Fibroblast of the aortic adventitia (primary cell): ENCODE results near the gene LRFN2. TPM values are rescaled to one million over a fixed set of nuclear protein-coding genes. Genes with fewer than 3 reads are reported as not detected.

Experiments used
- DNase-seq: peaks from one replicate; pipeline ENCODE4 v3.0.0-alpha.2; 2010; ENCODE audit warnings: low read depth
- H3K4me3 ChIP-seq: 2 replicates; pipeline ENCODE4 v1.5.1; 2011; ENCODE audit warnings: low read depth, mild to moderate bottlenecking, control low read depth, low read length, moderate library complexity
- CTCF ChIP-seq: IDR thresholded peaks from 2 replicates; pipeline ENCODE4 v1.5.1; 2011; ENCODE audit warnings: mild to moderate bottlenecking, low read length, control low read depth, inconsistent platforms; ENCODE audit not compliant: insufficient read depth
- total RNA-seq: library from RNA; depleted of rRNA; stranded (reverse); fragments of >200 nt; gene quantifications from 2 replicates; pipeline ENCODE4 v1.2.3, GENCODE V29; 2012; ENCODE audit warnings: low replicate concordance

The LRFN2 gene
- total RNA-seq, 1 donor, result not detected

DNA sequence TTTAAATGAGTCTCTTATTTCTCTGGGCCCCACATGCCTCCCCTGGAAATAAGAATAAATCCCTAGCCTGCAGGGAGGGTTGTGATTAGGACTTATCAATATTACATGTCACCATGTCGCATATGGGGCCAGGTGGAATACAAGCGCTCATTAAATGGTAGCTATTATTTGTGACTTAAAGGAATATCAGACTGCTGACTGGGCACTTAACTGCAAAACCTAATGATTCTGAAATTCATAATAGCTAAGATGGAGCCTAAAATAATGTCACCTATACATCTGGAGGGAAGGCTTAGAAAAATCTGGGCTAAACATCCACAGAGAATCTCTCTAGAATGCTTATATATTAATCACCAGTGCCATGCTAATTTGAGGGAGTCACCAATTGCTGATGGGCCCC lies 106.5 kb downstream of the LRFN2 start:
- no peak for TF ChIP-seq CTCF
- no peak for DNase-seq
- H3K4me3 ChIP-seq, result no peak overlapping the region

DNA sequence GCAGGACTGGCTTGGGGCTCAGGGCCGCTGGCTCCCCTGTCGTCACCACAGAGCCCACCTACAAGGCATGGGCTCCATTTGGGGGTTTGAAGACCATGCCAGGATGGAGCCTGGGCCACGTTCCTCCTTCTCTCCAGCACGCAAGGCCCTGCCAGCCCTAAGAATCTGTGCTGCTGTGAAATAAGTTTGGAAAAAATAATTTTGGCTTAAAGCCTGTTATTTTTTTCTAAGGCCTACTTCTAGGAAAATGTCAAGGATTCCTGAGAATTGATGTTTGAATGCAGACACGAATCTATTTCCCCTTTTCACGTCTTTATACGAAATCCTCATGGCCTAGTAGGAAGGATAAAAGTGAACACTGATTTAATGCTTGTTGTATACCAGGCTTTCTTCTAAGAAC lies 107.5 kb downstream of the LRFN2 start:
- no peak overlapping the region for H3K4me3 ChIP-seq
- TF ChIP-seq CTCF, result no peak
- no peak for DNase-seq

DNA sequence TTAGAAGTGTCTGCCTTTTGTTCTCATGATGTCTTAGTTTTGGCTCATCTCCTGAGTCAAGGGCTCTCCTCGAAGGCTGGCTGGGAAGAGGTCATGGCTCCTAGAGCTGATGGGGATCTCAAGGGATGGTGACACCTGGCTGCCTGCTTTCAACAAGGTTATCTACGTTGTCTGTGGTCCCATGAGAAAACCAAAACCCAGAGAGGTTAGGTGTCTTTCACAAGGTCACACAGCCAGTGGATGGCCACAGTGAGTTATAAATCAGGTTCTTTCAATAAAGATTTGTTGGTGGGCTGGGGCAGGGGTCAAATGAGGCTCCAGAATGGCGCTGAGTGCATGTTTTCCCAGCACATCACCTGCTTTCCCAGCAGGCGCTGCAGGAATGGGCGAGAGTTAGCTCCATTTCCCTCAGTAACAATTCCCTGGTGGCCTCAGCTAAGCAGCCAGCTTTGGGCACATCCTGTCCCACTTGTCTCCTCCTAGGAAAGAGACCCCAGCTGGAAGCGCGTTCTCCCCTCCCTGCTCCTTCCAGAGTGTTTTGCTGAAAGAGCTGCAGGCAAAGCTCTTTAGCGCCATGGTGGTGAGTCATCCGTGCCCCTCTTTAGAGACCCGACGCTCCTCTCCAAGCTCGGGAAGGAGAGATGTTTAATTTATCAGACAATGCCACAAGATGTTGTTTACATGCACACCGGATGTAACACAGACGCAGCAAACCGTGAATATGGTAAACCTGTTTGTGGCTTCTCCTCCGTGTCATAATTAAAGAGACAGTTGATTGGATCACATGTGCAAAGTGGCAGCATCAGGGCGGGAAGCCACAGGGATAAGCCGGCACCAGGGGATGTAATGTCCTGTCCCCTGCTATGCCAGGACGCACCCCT lies 109.7 kb downstream of the LRFN2 start:
- no peak for DNase-seq
- no peak overlapping the region for H3K4me3 ChIP-seq
- TF ChIP-seq CTCF, result no peak

- no peak overlapping the region for H3K4me3 ChIP-seq
- no peak for TF ChIP-seq CTCF
- DNase-seq, result no peak
Observed at GRCh38 chr6:40476673-40477072, 110.5 kb downstream of the LRFN2 start.

GRCh38 chr6:40474937-40475336 lies 112.2 kb downstream of the LRFN2 start:
- no peak for DNase-seq
- TF ChIP-seq CTCF, result no peak
- no peak overlapping the region for H3K4me3 ChIP-seq

DNA sequence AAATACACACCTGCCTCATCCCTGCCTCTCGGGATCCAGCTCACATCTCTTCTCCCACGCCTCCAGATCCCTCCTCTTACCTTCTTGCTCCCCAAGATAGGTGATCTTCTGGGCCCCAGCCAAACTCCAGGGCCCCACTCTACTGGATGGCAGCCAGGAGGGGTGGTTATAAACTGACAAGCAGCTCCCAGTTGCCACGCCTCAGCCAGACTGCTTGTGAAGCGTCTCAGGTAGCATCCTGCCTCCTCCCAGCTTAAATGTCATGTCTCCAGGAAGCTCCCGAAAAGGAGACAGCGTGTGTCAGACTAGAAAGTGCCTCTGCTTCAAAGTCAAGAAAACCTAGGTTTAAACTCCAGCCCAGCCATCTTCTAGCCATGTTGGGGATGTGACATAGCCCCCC lies 114.1 kb downstream of the LRFN2 start:
- H3K4me3 ChIP-seq, result no peak overlapping the region
- DNase-seq, result no peak
- no peak for TF ChIP-seq CTCF
